Left lung (tissue), 10 donors: ENCODE data around the gene RFX4. TPM values are rescaled to one million over a fixed set of nuclear protein-coding genes. Genes with fewer than 3 reads are reported as not detected.
"Not testable (repeated sequence)": the region's sequence is repeated elsewhere in the genome, so short reads cannot be mapped to it uniquely, and the experiment has no call there.

Experiments used
- ATAC-seq: fragments of 200-7000 bp; cut with Tn5 transposase; one replicate; pipeline ENCODE4 v1.9.1; 2020; ENCODE audit warnings: moderate library complexity
- DNase-seq, 4 donors: peaks; one replicate each; pipeline ENCODE4 v3.0.0-alpha.2; 2013 to 2020
- H3K27ac ChIP-seq, 2 donors: fragments of 200-600 bp; sonication (generic) in 1 of 2; one replicate each; pipeline versions ENCODE4 v1.5.0 to v1.8.0; 2020 to 2021
- H3K27me3 ChIP-seq, 2 donors: fragments of 200-600 bp; sonication (generic) in 1 of 2; one replicate each; pipeline versions ENCODE4 v1.5.0 to v1.8.0; 2020 to 2021
- H3K36me3 ChIP-seq, 2 donors: fragments of 200-600 bp; sonication (generic) in 1 of 2; one replicate each; pipeline versions ENCODE4 v1.5.0 to v1.8.0; 2020 to 2021
- H3K4me1 ChIP-seq, 2 donors: fragments of 200-600 bp; one replicate each; pipeline ENCODE4 v1.8.0; 2021
- H3K4me3 ChIP-seq, 2 donors: fragments of 200-600 bp; sonication (generic) in 1 of 2; one replicate each; pipeline versions ENCODE4 v1.5.0 to v1.8.0; 2020 to 2021; ENCODE audit warnings: mild to moderate bottlenecking in 1 of 2
- H3K9me3 ChIP-seq, 2 donors: fragments of 200-600 bp; sonication (generic) in 1 of 2; one replicate each; pipeline versions ENCODE4 v1.5.0 to v1.8.0; 2020 to 2021
- intact Hi-C, 2 donors: fragments of 100-400 bp; cut with DNase I; formaldehyde crosslinking; loops; one replicate each; pipeline versions ENCODE4 v1.11.2 to v1.14.2; 2022
- polyA plus RNA-seq, 6 donors: library from polyadenylated mRNA; unstranded; fragments of 120-200 nt; gene quantifications; one replicate each; pipeline ENCODE4 v1.2.1, GENCODE V29; 2013; ENCODE audit not compliant: insufficient read length in 6 of 6
- total RNA-seq, 2 donors: library from RNA; stranded (reverse); fragmentation: NEBNext Ultra II Directional; extraction: Animal tissue kit (Norgen Biotek cat#: 25700); gene quantifications; one replicate each; pipeline ENCODE4 v1.2.1, GENCODE V29; 2021
- TF ChIP-seq, protein P1 (sequence below), 2 donors: fragments of 200-600 bp; sonication (generic) in 1 of 2; IDR thresholded peaks; one replicate each; pipeline versions ENCODE4 v1.5.0 to v1.8.0; 2021; ENCODE audit warnings: antibody characterized with exemption in 2 of 2
- donor health status: DM: no; HTN: yes; CAD: no.
- donor health status: DM: no; HTN: no; CAD: no.

RFX4 gene
- total and polyA plus RNA-seq, 8 donors, result 0.09 TPM; not detected in 7

DNA sequence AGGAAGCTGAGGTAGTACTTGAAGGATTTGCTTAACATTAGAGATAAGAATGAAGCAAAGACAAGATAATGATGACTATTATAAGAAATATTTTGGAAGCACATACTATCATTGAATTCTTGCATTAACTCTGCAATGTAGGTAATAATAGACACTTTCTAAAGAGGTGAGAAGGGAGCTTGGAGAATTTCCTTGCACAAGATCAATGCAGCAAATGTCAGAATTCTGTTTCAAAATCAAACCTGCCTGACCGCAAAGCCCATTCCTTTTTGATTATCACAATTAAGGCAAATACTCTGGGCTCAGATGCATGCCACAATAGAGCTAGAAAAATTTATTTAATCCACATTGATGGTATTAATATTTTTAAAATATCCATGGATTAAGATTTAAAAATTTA lies 141.3 kb downstream of the RFX4 start:
- TF ChIP-seq, protein P1, sequence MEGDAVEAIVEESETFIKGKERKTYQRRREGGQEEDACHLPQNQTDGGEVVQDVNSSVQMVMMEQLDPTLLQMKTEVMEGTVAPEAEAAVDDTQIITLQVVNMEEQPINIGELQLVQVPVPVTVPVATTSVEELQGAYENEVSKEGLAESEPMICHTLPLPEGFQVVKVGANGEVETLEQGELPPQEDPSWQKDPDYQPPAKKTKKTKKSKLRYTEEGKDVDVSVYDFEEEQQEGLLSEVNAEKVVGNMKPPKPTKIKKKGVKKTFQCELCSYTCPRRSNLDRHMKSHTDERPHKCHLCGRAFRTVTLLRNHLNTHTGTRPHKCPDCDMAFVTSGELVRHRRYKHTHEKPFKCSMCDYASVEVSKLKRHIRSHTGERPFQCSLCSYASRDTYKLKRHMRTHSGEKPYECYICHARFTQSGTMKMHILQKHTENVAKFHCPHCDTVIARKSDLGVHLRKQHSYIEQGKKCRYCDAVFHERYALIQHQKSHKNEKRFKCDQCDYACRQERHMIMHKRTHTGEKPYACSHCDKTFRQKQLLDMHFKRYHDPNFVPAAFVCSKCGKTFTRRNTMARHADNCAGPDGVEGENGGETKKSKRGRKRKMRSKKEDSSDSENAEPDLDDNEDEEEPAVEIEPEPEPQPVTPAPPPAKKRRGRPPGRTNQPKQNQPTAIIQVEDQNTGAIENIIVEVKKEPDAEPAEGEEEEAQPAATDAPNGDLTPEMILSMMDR (IDR thresholded peaks at IDR 0.05), result no peak
- no peak overlapping the region for H3K27ac ChIP-seq
- ATAC-seq, result no peak

DNA sequence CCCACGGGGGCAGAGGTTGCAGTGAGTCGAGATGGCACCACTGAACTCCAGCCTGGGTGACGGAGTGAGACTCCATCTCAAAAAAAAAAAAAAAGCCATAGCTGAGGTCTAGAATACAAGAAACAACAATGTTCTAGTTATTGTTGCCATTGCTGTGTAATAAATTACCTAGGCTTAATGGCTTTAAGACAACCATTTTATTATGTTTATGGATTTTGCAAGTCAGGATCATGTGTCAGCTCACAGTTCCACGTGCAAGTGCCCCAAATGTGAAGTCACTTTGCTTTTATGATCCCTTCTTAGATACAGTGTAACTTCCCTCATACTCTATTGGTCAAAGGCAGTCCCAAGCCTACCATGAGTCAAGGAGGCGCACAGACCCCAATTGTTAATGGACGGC lies 142.1 kb downstream of the RFX4 start:
- no peaks in the 10 kb centered on the region for H3K4me1 ChIP-seq
- ATAC-seq, result no peak
- H3K36me3 ChIP-seq, result no peaks in the 10 kb centered on the region
- H3K9me3 ChIP-seq, result no peaks in the 10 kb centered on the region
- H3K27me3 ChIP-seq, result no peaks in the 10 kb centered on the region
- intact Hi-C loops, result no loop called here
- H3K4me3 ChIP-seq, result no peak overlapping the region
- no peak overlapping the region for H3K27ac ChIP-seq
- TF ChIP-seq, protein P1 (IDR thresholded peaks at IDR 0.05), result no peak
- DNase-seq, result no peak

More for the DNA sequence above, 141.3 kb downstream of the RFX4 start:
- no peaks in the 10 kb centered on the region for H3K36me3 ChIP-seq
- DNase-seq, result no peak
- H3K9me3 ChIP-seq, result no peaks in the 10 kb centered on the region
- H3K27me3 ChIP-seq, result no peaks in the 10 kb centered on the region
- H3K4me1 ChIP-seq, result no peaks in the 10 kb centered on the region
- intact Hi-C loops, result no loop called here
- H3K4me3 ChIP-seq, result no peak overlapping the region

GRCh38 chr12:106726603-106727202 lies 143.9 kb downstream of the RFX4 start:
- ATAC-seq, intact Hi-C loops, H3K4me1 ChIP-seq, H3K27me3 ChIP-seq, DNase-seq, H3K4me3 ChIP-seq, H3K27ac ChIP-seq, H3K36me3 ChIP-seq, H3K9me3 ChIP-seq: not testable (repeated sequence)

GRCh38 chr12:106729611-106730010 lies 146.8 kb downstream of the RFX4 start:
- Histone ChIP-seq H3K9me3 (no peaks in the 10 kb centered on the region), H3K27me3 (no peaks in the 10 kb centered on the region), H3K36me3 (no peaks in the 10 kb centered on the region), H3K4me3 (no peak overlapping the region), H3K27ac (no peak overlapping the region), H3K4me1 (no peaks in the 10 kb centered on the region)
- no peak for ATAC-seq
- TF ChIP-seq, protein P1 (IDR thresholded peaks at IDR 0.05), result no peak
- intact Hi-C loops, result no loop called here
- DNase-seq, result no peak

DNA sequence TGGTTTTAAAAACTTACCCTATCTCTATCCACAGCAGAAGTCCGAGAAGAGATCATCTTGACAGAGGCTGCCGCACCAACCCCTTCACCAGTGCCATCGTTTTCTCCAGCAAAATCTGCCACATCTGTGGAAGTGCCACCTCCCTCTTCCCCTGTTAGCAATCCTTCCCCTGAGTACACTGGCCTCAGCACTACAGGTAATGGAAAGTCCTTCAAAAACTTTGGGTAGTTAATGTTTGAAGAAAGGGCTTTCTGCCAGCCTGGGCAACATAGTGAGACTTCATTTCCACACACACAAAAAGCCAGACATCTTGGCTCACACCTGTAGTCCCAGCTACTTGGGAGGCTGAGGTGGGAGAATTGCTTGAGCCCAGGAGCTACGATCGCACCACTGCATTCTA lies 150.1 kb downstream of the RFX4 start:
- H3K27ac ChIP-seq, result no peak overlapping the region
- H3K4me1 ChIP-seq, result no peaks in the 10 kb centered on the region
- H3K36me3 ChIP-seq, result no peaks in the 10 kb centered on the region
- ATAC-seq (peak; percentile 79), DNase-seq (no peak)
- intact Hi-C loops, result no loop called here
- no peaks in the 10 kb centered on the region for H3K9me3 ChIP-seq
- H3K4me3 ChIP-seq, result no peak overlapping the region
- no peaks in the 10 kb centered on the region for H3K27me3 ChIP-seq
- TF ChIP-seq, protein P1 (IDR thresholded peaks at IDR 0.05), result no peak

GRCh38 chr12:106733660-106734059 lies 150.9 kb downstream of the RFX4 start:
- Histone ChIP-seq H3K36me3 (no peaks in the 10 kb centered on the region), H3K27me3 (no peaks in the 10 kb centered on the region), H3K4me3 (no peak overlapping the region), H3K4me1 (no peaks in the 10 kb centered on the region), H3K27ac (no peak overlapping the region), H3K9me3 (no peaks in the 10 kb centered on the region)
- intact Hi-C loops, result no loop called here
- DNase-seq, result no peak
- ATAC-seq, result no peak
- TF ChIP-seq, protein P1 (IDR thresholded peaks at IDR 0.05), result no peak
